GM21737 (cell line): Measurements from ENCODE around the gene PIP5K1C.
"Not testable (repeated sequence)": the region's sequence is repeated elsewhere in the genome, so short reads cannot be mapped to it uniquely, and the experiment has no call there.

ENCODE experiments used
- ATAC-seq: cut with Tn5 transposase; IDR thresholded peaks from one replicate; pipeline ENCODE4 v1.9.1; 2021; ENCODE audit warnings: mild to moderate bottlenecking, moderate library complexity; ENCODE audit not compliant: unreplicated experiment

The PIP5K1C gene

DNA sequence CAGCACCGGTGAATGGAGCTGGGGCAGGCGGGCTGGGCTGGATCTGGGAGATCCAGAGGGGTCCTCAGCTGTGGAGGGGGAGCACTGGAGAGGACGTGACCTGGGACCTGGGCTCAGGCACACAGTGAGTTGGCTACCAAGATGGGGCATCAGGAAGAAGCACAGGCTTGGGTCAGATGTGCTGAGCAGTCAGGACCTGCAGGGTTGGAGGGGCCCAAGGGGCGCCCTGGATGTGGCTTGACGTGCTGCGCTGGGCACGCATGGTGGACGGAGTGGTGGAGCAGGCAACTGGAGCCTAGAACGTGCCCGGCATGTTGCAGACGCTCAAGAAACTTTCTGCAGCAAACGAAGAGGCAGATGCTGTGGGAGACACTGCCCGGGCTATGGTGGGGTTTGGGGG is 20.7 kb downstream of the PIP5K1C start:
- no peak for ATAC-seq

DNA sequence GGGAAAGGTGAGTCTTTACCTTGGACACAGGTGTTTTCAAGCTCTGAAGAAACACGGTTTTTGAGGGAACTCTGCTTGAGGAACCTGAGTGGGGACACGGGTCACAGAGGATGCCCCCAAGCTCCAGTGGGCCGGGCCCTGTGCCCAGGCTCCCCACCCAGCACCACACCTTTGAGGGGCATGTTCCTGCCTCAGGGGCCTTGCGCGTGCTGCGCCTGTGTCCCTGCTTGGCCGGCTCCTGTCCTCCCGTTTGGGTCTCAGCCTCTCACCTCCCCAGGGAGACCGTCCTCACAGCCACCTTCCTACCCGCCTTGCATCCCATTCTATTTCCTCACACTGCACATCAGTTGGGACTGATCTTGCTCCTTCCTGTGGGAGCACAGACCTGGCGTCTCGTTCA is 21.1 kb downstream of the PIP5K1C start:
- ATAC-seq: no peak

DNA sequence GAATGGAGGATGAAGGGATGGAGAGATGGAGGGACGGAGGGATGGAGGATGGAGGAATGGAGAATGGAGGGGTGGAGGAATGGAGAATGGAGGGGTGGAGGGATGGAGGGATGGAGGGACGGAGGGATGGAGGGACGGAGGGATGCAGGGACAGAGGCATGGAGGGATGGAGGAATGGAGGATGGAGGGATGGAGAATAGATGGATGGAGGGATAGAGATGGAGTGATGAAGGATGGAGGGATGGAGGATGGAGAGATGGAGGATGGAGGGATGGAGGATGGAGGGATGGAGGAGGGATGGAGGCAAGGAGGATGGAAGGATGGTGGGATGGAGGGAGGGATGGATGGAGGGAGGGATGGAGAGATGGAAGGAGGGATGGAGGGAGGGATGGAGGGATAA is 22.1 kb downstream of the PIP5K1C start:
- ATAC-seq: no peak

DNA sequence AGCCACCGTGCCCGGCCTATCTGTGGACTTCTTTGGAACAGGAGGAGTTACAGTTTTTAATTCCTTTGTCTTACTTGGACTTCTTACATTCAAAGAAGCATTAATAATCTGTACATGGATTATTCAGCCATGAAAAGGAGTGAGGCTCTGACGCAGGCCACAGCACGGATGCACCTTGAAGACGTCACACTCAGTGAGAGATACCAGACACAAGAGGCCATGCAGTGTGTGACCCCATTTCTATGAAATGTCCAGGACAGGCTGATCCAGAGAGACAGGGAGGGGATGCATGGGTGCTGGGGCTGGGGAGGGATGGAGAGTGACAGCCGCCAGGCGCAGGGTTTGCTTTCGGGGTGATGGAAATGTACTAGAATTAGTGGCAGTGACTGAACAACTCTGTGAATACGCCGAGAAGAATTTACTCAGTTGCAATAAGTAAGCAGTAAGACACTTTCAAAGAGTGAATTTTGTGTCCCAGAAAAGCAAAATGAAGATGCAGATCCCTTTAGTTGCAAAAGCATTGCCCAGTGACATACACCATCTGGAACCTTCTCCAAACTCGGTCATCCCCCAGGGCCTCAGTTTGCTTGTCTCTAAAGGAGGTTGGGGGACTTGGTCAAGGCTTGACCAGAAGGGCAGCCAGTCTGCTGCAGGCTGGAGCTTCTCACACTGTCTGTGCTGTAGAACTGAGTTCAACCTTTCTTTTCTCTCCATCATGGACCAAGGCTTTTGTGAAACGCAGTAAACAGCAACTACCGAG is 25.3 kb downstream of the PIP5K1C start:
- no peak for ATAC-seq

DNA sequence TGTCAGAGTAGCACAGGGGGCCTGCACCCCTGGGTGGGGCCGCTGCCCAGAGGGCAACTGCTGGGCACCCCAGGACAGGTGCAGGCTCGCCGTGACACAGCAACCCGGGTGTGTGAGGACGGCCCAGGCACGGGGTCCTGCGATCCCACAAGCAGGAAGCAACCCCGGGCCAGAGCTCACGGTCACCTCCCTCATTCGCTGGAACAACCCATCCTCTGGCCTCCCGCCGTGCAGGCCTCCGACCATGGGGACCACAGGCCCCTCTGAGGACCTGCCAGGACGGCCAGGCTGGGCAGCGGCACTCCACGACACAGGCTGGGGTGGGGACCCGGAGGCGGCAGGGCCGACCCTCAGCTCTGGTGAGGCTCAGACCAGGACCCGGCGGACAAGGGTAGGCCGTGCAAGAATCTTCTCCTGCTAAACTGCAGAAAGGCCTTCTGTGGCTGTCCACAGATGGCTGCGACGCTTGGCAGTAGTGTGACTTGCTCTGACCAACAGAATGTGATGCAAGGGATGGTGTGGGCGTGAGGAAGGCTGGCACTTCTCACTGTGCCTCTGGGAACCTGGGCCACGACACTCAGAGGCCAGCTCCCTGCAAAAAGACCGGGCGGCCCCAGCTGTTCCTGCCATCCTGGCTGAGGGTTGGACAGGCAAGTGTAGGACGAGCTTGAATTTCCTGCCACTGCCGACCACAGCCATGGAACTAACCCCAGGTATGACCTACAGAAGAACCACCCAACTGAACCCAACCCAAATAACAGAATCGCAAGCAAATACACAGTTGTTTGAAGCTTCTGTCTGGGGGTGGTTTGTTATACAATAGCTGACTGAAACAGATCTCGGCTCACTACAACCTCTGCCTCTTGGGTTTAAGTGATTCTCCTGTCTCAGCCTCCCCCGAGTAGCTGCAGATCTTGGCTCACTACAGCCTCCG is 26.5 kb downstream of the PIP5K1C start:
- ATAC-seq: no peak

DNA sequence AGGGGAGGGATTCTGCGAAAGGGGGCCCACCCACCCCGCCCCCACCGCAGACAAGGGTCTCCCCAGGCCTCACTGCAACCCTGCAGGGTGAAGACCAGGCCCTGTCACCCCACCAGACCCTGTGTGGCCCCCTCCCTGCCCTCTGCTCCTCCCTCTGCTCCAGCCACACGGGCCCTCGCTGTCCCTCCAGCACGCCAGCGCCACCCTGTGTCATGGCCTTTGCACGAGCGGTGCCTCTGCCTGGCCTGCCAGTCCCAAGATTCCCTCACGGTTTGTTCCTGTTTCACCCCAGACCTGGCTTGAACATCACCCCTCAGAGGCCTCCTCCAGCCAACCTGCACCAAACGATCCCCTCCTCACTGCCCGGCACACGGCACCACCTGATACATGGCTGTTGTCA is 27.3 kb downstream of the PIP5K1C start:
- no peak for ATAC-seq

DNA sequence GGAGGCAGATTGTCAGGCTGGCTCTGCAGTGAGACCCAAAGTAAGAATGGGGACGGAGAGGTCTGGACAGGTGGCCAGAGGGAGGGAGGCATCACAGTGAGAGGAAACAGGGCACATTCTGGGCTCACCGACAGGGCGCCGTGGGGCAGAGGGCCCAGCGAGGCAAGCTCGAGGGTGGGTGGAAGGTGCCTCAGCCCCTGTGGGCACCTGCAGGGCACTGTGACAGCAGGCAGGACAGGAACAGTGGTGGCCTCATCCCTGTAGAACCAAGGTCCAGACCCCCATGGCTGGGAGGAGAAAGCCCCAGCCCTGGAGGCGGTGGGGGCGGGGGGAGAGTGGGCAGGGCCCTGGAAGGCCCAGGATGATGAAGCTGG is 27.7 kb downstream of the PIP5K1C start:
- ATAC-seq: no peak

DNA sequence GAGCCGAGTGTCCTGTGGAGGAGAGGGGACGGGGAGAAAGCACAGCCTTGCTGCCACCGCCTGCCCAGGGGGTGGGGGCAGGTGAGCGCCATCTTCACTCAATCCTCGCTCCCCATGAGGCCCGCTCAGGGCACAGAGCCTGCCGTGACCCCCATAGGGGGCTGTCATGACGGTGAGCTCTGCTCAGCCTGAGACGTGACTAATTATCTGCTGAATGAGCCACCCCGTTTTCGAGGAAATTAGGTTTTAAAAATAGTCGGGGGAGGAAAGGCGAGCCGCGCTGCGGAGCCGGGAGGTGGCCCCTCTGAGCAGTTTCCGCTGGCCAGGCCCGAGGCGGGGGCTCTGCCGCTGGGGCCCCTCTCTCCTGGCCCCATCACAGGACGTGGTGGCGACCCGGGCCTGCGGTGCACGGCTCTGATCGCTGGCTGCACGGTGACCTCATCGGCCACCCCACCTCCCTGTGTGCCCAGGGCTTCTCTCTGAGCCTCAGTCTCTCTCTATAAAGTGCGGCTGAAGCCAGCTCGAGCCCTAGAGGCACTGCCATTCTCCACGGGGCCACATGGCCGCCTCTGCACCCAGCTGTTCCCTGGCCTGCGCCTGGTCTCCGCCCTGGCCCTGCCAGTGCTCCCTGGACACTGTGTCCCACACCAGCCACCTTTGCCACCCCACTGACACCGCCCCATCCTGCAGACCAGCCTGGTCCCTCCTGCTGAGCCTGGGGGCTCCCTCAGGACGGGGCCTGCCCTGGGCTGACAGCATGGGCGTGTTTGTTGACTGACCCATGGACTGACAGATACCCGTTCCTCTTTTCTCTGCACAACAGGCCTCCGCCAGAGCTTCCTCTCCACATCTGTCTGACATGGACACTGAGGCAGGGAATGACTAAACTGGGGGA is 28.3 kb downstream of the PIP5K1C start:
- ATAC-seq: no peak

DNA sequence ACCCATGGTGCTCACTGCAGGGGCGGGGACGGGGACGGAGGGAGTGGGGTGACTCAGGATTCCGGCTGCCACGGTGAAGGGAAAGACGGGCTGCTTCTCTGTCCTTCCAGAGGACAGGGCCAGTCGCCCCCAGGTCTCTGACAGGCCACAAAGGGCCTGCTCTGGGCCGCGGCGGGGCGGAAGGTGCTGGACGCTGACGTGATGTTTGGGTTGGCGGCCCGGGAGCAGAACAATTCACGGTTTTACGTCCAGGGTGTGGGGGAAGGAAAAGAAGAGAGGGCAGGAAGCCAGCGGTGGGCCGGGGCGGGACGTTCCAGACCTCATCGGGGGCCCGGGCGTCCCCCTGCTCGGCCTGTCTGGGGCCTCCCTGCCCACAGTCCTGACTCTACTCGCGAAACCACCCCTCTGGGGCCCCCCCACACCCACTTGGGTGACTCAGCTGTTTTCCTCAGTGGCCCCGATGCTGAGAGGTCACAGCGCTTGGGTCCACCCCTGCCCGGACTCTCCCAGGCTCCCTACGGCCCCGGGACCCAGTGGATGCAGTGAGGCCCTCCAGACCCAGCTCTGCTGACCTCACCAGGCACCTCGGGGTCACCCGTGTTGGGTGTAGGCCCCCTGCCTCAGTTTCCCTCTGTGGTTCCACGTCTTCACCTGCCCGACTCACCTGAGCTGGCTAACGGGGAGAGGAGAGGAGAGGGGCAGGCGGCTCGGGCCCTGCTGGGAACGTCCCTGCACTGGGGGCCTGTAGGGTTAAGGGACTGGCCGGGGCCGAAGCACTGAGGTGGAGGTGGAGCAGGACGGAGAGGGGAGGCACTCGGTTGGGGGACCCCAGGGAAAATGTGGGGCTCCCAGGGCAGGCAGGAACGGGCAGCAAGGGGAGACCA is 29.2 kb downstream of the PIP5K1C start:
- no peak for ATAC-seq

DNA sequence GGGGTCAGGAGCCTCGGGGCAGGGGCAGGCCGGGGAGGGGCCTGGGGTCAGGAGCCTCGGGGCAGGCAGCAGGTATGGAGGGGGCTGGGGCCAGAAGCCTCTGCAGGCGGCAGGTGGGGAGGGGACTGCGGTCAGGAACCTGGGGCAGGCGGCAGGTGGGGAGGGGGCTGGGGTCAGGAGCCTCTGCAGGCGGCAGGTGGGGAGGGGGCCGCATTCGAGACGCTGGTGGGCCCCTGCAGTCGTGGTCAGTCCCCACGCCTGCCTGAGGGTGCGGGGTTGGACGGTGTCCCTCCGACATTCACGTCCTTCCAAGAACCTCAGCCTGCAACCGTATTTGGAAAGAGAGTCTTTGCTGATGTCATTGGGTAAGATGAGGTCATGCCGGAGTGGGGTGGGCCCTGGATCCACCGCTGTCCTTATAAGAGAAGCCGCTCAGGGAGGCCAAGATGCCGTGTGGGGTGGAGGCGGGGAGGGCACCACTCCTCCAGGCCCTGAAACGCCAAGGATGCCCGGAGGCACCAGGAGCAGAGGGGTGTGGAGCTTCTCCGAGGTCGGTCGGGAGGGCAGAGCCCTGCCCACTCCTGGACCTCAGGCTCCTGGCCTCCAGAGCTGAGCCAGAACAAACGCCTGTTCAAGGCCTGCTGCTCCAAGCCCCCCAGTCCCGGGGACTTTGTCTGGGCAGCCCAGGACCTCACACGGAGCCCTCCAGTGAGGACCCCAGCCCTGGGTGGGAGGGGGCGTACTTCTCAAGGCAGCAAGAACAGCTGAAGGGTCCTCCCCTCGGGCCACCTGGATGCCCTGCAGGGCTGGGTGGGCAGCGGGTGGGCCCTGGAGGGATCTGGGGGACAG is 30.1 kb downstream of the PIP5K1C start:
- ATAC-seq: no peak

DNA sequence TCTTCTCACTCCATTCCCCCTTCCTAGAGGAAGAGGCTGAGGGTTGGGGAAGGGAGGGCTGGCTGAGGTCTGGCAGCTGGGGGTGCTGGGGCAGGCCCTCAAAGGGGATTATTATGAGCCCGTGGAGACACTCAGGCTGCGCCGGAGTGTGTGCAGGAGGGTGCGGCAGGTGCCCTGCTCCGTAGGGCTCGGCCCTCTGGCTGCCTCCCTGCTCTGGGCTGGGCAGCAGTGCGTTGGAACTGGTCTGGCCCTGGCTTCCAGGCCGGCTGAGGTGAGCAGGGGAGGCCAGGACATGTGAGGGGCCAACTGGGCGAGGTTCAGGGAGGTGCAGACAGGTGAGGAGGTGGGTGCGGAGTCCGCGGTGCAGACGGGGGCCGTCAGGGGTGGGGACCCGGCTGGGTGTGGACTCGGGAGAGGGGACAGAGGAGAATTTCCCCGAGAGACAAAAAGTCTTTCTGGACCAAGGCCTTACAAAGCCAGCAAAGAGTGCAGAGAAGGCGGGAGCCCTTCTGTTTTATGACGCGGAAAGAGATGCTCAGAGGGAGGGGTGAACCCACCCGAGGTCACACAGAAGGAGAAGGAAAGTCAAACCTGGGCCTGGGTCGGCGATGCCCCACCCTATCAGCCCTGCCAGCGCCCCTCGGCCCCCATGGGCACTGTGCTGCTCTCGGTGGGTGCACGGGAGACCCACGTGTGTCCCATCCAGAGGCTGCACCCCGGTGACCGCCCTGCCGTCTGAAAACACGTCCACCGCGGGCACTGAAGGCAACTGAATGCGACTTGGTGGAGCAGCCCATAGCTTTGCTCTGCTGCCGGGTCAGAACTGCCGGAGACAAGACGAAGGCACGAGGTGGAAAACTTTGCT is 31.0 kb downstream of the PIP5K1C start:
- no peak for ATAC-seq

DNA sequence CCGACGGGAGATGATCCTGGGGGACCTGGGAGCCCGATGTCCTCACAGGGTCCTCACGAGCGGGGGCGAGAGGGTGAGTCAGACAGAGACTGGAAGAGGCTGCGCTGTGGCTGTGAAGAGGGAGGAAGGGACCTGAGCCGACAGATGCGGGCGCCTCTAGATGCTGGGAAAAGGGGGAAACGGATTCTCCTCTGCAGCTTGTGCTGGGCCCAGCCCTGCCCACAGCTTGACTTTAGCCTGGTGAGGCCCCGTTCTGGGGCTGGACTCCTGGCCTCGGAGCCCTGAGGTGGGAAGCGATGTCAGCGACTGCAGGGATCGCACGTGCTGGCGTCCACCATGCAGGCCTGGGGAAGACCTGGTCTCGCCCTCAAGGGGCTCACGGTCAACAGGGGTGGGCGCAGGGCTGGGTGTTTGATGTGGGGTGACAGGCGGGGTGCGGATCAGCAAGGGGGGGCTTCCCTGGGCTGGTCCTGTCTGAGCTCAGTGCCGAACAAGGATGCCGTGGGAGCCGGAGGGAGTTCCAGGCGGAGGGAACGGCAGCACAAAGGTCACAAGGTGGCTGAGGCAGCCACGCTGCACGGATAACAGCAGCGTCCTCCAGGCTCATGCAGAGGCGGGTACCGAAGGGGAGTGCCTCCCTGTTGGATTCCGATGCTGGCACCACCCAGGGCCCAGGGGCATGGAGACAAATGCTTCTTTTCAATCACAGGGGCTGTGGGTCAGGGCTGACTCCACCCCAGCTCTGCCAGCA is 31.8 kb downstream of the PIP5K1C start:
- no peak for ATAC-seq

DNA sequence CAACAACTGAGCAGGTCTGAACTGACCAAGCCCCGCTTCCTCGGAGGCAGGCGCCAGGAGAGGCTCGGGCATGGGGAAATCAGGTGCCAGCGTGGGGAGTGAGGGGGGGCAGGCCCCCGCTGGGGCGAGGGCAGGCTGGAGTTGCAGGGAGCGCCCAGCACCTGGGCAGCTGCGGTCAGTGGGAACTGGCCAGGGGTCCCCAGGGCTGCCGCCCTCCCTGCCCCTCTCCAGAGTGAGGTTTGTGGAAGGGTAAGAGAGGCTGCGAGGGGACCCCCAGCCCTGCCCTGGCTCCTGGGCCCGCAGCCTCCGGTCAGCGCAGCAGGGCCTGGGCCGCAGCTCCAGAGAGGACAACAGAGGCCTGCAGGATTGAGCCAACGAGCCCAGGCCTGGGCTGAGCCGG is 32.5 kb downstream of the PIP5K1C start:
- no peak for ATAC-seq

DNA sequence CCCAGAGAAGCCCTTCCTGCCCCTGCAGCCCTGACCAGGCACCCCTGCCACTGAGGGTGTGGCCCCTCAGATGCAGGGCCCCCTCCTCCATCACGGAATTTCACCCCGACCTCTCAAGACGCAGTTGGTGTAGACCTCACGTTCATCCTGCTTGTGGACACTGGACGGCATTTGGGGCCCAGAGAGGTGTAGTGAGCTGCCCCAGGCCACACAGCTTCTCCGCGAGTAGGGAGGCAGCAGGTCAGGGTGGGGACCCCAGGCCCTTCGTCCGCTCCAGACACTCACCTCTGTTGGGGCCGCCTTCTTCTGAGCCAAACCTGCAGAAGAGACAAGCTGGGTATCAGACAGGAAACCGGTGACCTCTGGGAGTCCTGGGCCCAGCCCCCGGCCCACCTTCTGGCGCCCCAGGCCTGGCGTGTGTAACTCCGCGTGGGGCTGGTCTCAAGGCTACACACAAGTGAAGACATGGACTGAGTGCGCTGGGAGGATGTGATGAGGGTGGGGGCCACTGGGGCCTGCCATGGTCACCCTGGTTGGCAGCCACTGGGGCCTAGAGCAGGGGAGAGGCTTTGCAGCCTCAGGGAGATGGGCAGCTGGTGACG is 33.1 kb downstream of the PIP5K1C start:
- no peak for ATAC-seq

DNA sequence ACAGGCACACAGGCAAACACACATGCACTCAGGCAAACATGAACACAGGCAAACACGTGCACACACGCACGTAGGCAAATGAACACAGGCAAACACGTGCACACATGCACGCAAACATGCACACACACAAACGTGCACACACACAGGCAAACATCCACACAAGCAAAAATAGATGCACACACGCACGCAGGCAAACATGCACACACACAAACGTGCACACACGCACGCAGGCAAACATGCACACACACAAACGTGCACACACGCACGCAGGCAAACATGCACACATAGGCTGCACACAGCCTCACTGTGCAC is 33.8 kb downstream of the PIP5K1C start:
- ATAC-seq: not testable (repeated sequence)

DNA sequence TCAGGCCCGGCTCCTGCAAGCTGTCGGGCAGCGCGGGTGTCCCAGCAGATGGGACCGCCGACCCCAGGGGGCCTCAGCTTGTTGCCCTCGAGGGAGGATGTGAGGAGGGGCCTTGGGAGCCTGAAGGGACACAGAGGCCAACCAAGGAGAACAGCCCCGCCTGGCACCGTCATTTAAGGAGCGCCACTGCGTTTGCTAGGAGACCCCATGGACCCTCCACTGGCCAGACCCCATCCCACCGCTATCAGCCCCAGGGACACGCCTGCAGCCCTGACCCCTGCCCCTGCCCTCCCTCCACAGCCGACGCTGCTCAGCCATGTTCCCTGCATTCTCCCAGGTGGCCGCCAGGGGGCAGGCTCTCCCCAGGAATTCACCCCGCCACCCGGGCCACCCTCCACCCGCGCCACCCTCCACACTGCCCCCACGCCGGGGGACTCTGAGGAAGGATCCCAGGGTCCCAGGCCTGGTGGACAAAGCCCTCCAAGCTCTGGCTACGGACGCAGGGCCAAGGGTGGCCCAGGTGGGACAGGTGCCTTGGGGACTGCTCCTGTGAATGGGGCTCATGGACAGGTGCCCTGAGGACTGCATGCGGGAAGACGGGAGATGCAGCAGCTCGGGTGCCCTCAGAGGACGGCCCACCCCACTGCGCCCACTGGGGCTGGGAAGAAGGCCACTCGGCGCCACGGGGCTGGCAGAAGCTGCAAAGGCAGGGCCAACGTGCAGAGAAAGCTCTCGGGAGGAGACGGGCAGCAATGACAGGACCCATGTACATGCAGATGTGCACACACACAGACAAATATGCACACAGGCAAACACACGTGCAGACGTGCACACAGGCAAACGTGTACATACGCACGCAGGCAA is 34.4 kb downstream of the PIP5K1C start:
- ATAC-seq: no peak
